GM19193 (cell line): ENCODE results near the gene GNB1.

Experiments
- POLR2A ChIP-seq: IDR thresholded peaks from 4 replicates; pipeline ENCODE4 v1.6.1; 2011; ENCODE audit not compliant: insufficient read depth, insufficient read length; ENCODE audit errors: extremely low read depth

GNB1 gene

GRCh38 chr1:1758059-1758621, 132.7 kb downstream of the GNB1 start:
- no peak for TF ChIP-seq POLR2A

- TF ChIP-seq POLR2A = no peak
These were observed 133.3 kb downstream of the GNB1 start for GRCh38 chr1:1757422-1758058.

- TF ChIP-seq POLR2A = no peak
These were observed 134.0 kb downstream of the GNB1 start for GRCh38 chr1:1756661-1757421.

GRCh38 chr1:1755852-1756251, 135.0 kb downstream of the GNB1 start:
- no peak for TF ChIP-seq POLR2A

- TF ChIP-seq POLR2A = no peak
These were observed 135.5 kb downstream of the GNB1 start for GRCh38 chr1:1755426-1755825.

GRCh38 chr1:1754051-1754815, 136.7 kb downstream of the GNB1 start:
- no peak for TF ChIP-seq POLR2A

DNA sequence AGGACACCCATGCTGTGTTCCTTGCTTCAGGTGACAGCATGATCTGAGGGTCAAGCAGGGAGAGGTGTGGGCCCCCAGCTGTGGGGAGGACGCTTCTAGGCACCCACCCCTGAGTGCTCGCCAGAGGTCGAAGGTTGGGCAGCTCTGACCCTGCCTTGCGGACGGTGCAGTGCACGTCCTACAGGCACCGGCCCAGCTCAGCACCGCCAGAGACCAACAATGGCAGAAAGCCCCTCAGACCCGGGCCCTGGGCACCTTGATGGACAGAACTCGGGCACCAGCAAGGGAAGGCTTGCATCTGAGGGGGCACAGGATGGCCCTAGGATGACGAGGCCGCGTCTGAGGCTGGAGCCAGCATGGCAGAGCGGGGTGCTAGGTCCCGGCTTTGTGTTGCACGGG, 137.3 kb downstream of the GNB1 start:
- no peak for TF ChIP-seq POLR2A

GRCh38 chr1:1752636-1753606, 138.0 kb downstream of the GNB1 start:
- no peak for TF ChIP-seq POLR2A

GRCh38 chr1:1752190-1752589, 138.7 kb downstream of the GNB1 start:
- TF ChIP-seq POLR2A = no peak

- no peak for TF ChIP-seq POLR2A
These were observed 142.1 kb downstream of the GNB1 start for GRCh38 chr1:1748686-1749321.
